GM23338 (cell line): ENCODE measurements around the gene MYT1. TPM values are rescaled to one million over a fixed set of nuclear protein-coding genes. Genes with fewer than 3 reads are reported as not detected.

Experiments used
- ATAC-seq: fragments of 200-7000 bp; cut with Tn5 transposase; 3 replicates; pipeline ENCODE4 v1.9.1; 2020
- DNase-seq: peaks from one replicate; pipeline ENCODE4 v3.0.0-alpha.2; 2015; ENCODE audit warnings: low spot score
- H2AFZ ChIP-seq: fragments of 200-600 bp; sonication (generic); 2 replicates; pipeline ENCODE4 v1.8.0; 2016; ENCODE audit warnings: antibody characterized with exemption, mild to moderate bottlenecking, moderate library complexity
- H3F3A ChIP-seq: fragments of 200-600 bp; sonication (generic); replicated peaks from 2 replicates; pipeline ENCODE4 v1.8.0; 2017; ENCODE audit warnings: antibody characterized with exemption, mixed run types, low read depth
- H3K27ac ChIP-seq: fragments of 200-600 bp; sonication (generic); 2 replicates; pipeline ENCODE4 v1.6.1; 2016; ENCODE audit warnings: low read depth
- H3K27me3 ChIP-seq: fragments of 200-600 bp; sonication (generic); 2 replicates; pipeline ENCODE4 v1.8.0; 2016; ENCODE audit warnings: mild to moderate bottlenecking, mixed run types, moderate library complexity; ENCODE audit not compliant: insufficient read depth
- H3K36me3 ChIP-seq: fragments of 200-600 bp; sonication (generic); 2 replicates; pipeline ENCODE4 v1.8.0; 2016; ENCODE audit warnings: mild to moderate bottlenecking; ENCODE audit not compliant: insufficient read depth
- H3K4me1 ChIP-seq: fragments of 200-600 bp; sonication (generic); 2 replicates; pipeline ENCODE4 v1.8.0; 2016; ENCODE audit warnings: mild to moderate bottlenecking, moderate library complexity; ENCODE audit not compliant: insufficient read depth
- H3K4me2 ChIP-seq: fragments of 200-600 bp; sonication (generic); 2 replicates; pipeline ENCODE4 v1.7.1; 2017; ENCODE audit warnings: mixed run types
- H3K4me3 ChIP-seq: fragments of 200-600 bp; sonication (generic); 2 replicates; pipeline ENCODE4 v1.6.1; 2016; ENCODE audit warnings: mixed run types
- H3K79me2 ChIP-seq: fragments of 200-600 bp; sonication (generic); replicated peaks from 2 replicates; pipeline ENCODE4 v1.8.0; 2017; ENCODE audit warnings: mild to moderate bottlenecking; ENCODE audit not compliant: insufficient read depth
- H3K9me2 ChIP-seq: fragments of 200-600 bp; sonication (generic); 2 replicates; pipeline ENCODE4 v1.8.0; 2017; ENCODE audit not compliant: insufficient read depth
- H4K20me1 ChIP-seq: fragments of 200-600 bp; sonication (generic); replicated peaks from 2 replicates; pipeline ENCODE4 v1.8.0; 2017; ENCODE audit warnings: mild to moderate bottlenecking; ENCODE audit not compliant: insufficient read depth
- H3K27ac Mint-ChIP-seq: 2 replicates; pipeline ENCODE4 v1.8.0; 2020; ENCODE audit warnings: inconsistent platforms, mild to moderate bottlenecking, moderate library complexity, mixed read lengths
- H3K27me3 Mint-ChIP-seq: 3 replicates; pipeline ENCODE4 v1.8.0; 2022; ENCODE audit warnings: low read depth, mild to moderate bottlenecking, moderate library complexity, mixed read lengths, inconsistent platforms; ENCODE audit not compliant: insufficient read depth, poor library complexity
- H3K36me3 Mint-ChIP-seq: 3 replicates; pipeline ENCODE4 v1.8.0; 2021; ENCODE audit warnings: low read depth, mild to moderate bottlenecking, inconsistent platforms, moderate library complexity, mixed read lengths
- H3K4me1 Mint-ChIP-seq: 3 replicates; pipeline ENCODE4 v1.8.0; 2020; ENCODE audit warnings: mild to moderate bottlenecking, inconsistent platforms, mixed read lengths
- H3K4me3 Mint-ChIP-seq: 3 replicates; pipeline ENCODE4 v1.8.0; 2021; ENCODE audit warnings: moderate library complexity, mild to moderate bottlenecking, inconsistent platforms, mixed read lengths
- H3K9me3 Mint-ChIP-seq: 3 replicates; pipeline ENCODE4 v1.8.0; 2020; ENCODE audit warnings: moderate library complexity, mild to moderate bottlenecking, inconsistent platforms, mixed read lengths
- CREB1 ChIP-seq: fragments of 250-450 bp; sonication (Bioruptor Pico); IDR thresholded peaks from 2 replicates; pipeline ENCODE4 v1.5.0; 2020; ENCODE audit warnings: low read depth, mild to moderate bottlenecking, moderate library complexity
- EZH2 ChIP-seq: fragments of 200-600 bp; sonication (generic); IDR thresholded peaks from one replicate; pipeline ENCODE4 v1.8.0; 2017; ENCODE audit warnings: antibody characterized with exemption, mild to moderate bottlenecking, low read depth; ENCODE audit not compliant: unreplicated experiment
- EZH2phosphoT487 ChIP-seq: fragments of 200-600 bp; sonication (generic); IDR thresholded peaks from one replicate; pipeline ENCODE4 v1.8.1; 2018; ENCODE audit warnings: antibody characterized with exemption; ENCODE audit not compliant: unreplicated experiment
- JUNB ChIP-seq: IDR thresholded peaks from one replicate; pipeline ENCODE4 v1.6.1; 2016; ENCODE audit warnings: antibody characterized with exemption; ENCODE audit not compliant: unreplicated experiment
- NANOG ChIP-seq: IDR thresholded peaks from 2 replicates; pipeline ENCODE4 v1.6.1; 2016; ENCODE audit warnings: antibody characterized with exemption, borderline replicate concordance
- POLR2AphosphoS5 ChIP-seq: IDR thresholded peaks from 2 replicates; pipeline ENCODE4 v1.6.1; 2016; ENCODE audit warnings: antibody characterized with exemption, low read depth
- STAT1 ChIP-seq: IDR thresholded peaks from one replicate; pipeline ENCODE4 v1.6.1; 2016; ENCODE audit warnings: antibody characterized with exemption; ENCODE audit not compliant: unreplicated experiment
- ZNF114 ChIP-seq: fragments of 250-450 bp; sonication (Bioruptor Pico); IDR thresholded peaks from 2 replicates; pipeline ENCODE4 v1.5.0; 2020; ENCODE audit warnings: mild to moderate bottlenecking, moderate library complexity
- ZNF331 ChIP-seq: fragments of 250-450 bp; sonication (Bioruptor Pico); IDR thresholded peaks from 2 replicates; pipeline ENCODE4 v1.5.0; 2020; ENCODE audit warnings: low read depth, mild to moderate bottlenecking, moderate library complexity
- polyA plus RNA-seq: library from polyadenylated mRNA; unstranded; fragments of >200 nt; fragmentation: Nextera tagmentation; extraction: Ambion mirVana; gene quantifications from 2 replicates; pipeline ENCODE4 v1.2.1, GENCODE V29; 2016
- total RNA-seq: library from RNA; depleted of rRNA; stranded (reverse); fragments of >200 nt; shearing (Covaris generic); gene quantifications from 2 replicates; pipeline ENCODE4 v1.2.3, GENCODE V29; 2014
- TF ChIP-seq, protein P1 (sequence below): IDR thresholded peaks from 2 replicates; pipeline ENCODE4 v1.6.1; 2016; ENCODE audit warnings: antibody characterized with exemption
- TF ChIP-seq, protein P2 (sequence below), 2 experiments: fragments of 200-600 bp in 1 of 2; sonication (generic) in 1 of 2; conservative IDR thresholded peaks; 2 replicates each; pipeline versions ENCODE4 v1.5.1 to v1.6.1; 2016 to 2017; ENCODE audit warnings: antibody characterized with exemption in 2 of 2, low read depth in 2 of 2, mild to moderate bottlenecking in 2 of 2, moderate library complexity in 1 of 2
- TF ChIP-seq, protein P3 (sequence below): IDR thresholded peaks from one replicate; pipeline ENCODE4 v1.6.1; 2018; ENCODE audit warnings: antibody characterized with exemption; ENCODE audit not compliant: unreplicated experiment
- TF ChIP-seq, protein P4 (sequence below): fragments of 250-450 bp; sonication (Bioruptor Pico); IDR thresholded peaks from 2 replicates; pipeline ENCODE4 v1.5.0; 2020; ENCODE audit warnings: mild to moderate bottlenecking, moderate library complexity

Gene MYT1
- total and polyA plus RNA-seq, 2 experiments from 2014 or later, result 0.83 to 1.6 TPM

DNA sequence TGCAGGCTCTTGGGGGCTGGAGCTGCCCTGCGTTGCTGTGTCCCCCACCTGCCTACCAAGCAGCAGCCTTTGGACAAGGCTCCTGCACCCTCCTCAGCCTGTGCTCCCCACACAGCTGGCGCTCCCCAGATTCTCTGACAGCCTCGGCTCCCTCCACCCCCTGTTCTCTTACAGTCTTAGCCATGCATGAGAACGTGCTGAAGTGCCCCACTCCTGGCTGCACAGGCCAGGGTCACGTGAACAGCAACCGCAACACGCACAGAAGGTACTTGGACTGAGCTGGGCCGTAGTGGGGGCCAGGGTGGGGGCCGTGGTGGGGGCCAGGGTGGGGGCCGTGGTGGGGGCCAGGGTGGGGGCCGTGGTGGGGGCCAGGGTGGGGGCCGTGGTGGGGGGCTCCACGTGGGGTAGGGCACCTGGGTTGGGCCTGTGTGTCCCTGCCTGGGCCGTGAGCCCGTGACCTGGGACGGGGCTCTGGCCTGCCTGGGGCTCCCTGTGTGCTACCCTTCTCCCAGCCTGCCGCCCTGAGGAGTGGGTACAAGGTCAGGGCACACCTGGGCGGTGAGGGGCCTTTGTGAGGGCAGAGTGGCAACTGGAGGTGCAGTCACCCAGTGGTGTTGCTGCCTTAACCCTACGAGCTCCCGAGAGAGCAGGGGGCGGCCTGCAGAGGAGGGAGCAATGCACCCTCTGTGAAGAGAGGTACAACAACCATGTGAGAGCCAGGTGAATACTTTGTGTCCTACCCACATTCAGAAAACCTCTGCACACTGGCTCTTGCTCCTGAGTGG, 47.8 kb downstream of the MYT1 start:
- no peaks in the 10 kb centered on the region for H3F3A ChIP-seq
- no peaks in the 10 kb centered on the region for H3K27me3 ChIP-seq
- Mint-ChIP-seq H3K4me3 (no peak overlapping the region), H3K27ac (no peak overlapping the region), H3K9me3 (no peaks in the 10 kb centered on the region), H3K4me1 (peaks cover 8% of the 10 kb centered on the region; the same call in 2 of the 3 replicates), H3K36me3 (no peaks in the 10 kb centered on the region), H3K27me3 (no peaks in the 10 kb centered on the region)
- H3K9me2 ChIP-seq, result no peaks in the 10 kb centered on the region
- TF ChIP-seq POLR2AphosphoS5 (no peak), CREB1 (CRISPR knock-in tag) (no peak), NANOG (no peak), EZH2phosphoT487 (no peak), JUNB (no peak), STAT1 (no peak), ZNF114 (no peak), ZNF331 (CRISPR knock-in tag) (no peak), EZH2 (no peak)
- TF ChIP-seq, protein P1, sequence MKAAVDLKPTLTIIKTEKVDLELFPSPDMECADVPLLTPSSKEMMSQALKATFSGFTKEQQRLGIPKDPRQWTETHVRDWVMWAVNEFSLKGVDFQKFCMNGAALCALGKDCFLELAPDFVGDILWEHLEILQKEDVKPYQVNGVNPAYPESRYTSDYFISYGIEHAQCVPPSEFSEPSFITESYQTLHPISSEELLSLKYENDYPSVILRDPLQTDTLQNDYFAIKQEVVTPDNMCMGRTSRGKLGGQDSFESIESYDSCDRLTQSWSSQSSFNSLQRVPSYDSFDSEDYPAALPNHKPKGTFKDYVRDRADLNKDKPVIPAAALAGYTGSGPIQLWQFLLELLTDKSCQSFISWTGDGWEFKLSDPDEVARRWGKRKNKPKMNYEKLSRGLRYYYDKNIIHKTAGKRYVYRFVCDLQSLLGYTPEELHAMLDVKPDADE, result no peak
- TF ChIP-seq, protein P2, sequence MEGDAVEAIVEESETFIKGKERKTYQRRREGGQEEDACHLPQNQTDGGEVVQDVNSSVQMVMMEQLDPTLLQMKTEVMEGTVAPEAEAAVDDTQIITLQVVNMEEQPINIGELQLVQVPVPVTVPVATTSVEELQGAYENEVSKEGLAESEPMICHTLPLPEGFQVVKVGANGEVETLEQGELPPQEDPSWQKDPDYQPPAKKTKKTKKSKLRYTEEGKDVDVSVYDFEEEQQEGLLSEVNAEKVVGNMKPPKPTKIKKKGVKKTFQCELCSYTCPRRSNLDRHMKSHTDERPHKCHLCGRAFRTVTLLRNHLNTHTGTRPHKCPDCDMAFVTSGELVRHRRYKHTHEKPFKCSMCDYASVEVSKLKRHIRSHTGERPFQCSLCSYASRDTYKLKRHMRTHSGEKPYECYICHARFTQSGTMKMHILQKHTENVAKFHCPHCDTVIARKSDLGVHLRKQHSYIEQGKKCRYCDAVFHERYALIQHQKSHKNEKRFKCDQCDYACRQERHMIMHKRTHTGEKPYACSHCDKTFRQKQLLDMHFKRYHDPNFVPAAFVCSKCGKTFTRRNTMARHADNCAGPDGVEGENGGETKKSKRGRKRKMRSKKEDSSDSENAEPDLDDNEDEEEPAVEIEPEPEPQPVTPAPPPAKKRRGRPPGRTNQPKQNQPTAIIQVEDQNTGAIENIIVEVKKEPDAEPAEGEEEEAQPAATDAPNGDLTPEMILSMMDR (conservative IDR thresholded peaks at IDR 0.05; ENCODE audit: low read depth in 2 of 2), result no peak
- TF ChIP-seq, protein P3, sequence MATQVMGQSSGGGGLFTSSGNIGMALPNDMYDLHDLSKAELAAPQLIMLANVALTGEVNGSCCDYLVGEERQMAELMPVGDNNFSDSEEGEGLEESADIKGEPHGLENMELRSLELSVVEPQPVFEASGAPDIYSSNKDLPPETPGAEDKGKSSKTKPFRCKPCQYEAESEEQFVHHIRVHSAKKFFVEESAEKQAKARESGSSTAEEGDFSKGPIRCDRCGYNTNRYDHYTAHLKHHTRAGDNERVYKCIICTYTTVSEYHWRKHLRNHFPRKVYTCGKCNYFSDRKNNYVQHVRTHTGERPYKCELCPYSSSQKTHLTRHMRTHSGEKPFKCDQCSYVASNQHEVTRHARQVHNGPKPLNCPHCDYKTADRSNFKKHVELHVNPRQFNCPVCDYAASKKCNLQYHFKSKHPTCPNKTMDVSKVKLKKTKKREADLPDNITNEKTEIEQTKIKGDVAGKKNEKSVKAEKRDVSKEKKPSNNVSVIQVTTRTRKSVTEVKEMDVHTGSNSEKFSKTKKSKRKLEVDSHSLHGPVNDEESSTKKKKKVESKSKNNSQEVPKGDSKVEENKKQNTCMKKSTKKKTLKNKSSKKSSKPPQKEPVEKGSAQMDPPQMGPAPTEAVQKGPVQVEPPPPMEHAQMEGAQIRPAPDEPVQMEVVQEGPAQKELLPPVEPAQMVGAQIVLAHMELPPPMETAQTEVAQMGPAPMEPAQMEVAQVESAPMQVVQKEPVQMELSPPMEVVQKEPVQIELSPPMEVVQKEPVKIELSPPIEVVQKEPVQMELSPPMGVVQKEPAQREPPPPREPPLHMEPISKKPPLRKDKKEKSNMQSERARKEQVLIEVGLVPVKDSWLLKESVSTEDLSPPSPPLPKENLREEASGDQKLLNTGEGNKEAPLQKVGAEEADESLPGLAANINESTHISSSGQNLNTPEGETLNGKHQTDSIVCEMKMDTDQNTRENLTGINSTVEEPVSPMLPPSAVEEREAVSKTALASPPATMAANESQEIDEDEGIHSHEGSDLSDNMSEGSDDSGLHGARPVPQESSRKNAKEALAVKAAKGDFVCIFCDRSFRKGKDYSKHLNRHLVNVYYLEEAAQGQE, result no peak
- TF ChIP-seq, protein P4, sequence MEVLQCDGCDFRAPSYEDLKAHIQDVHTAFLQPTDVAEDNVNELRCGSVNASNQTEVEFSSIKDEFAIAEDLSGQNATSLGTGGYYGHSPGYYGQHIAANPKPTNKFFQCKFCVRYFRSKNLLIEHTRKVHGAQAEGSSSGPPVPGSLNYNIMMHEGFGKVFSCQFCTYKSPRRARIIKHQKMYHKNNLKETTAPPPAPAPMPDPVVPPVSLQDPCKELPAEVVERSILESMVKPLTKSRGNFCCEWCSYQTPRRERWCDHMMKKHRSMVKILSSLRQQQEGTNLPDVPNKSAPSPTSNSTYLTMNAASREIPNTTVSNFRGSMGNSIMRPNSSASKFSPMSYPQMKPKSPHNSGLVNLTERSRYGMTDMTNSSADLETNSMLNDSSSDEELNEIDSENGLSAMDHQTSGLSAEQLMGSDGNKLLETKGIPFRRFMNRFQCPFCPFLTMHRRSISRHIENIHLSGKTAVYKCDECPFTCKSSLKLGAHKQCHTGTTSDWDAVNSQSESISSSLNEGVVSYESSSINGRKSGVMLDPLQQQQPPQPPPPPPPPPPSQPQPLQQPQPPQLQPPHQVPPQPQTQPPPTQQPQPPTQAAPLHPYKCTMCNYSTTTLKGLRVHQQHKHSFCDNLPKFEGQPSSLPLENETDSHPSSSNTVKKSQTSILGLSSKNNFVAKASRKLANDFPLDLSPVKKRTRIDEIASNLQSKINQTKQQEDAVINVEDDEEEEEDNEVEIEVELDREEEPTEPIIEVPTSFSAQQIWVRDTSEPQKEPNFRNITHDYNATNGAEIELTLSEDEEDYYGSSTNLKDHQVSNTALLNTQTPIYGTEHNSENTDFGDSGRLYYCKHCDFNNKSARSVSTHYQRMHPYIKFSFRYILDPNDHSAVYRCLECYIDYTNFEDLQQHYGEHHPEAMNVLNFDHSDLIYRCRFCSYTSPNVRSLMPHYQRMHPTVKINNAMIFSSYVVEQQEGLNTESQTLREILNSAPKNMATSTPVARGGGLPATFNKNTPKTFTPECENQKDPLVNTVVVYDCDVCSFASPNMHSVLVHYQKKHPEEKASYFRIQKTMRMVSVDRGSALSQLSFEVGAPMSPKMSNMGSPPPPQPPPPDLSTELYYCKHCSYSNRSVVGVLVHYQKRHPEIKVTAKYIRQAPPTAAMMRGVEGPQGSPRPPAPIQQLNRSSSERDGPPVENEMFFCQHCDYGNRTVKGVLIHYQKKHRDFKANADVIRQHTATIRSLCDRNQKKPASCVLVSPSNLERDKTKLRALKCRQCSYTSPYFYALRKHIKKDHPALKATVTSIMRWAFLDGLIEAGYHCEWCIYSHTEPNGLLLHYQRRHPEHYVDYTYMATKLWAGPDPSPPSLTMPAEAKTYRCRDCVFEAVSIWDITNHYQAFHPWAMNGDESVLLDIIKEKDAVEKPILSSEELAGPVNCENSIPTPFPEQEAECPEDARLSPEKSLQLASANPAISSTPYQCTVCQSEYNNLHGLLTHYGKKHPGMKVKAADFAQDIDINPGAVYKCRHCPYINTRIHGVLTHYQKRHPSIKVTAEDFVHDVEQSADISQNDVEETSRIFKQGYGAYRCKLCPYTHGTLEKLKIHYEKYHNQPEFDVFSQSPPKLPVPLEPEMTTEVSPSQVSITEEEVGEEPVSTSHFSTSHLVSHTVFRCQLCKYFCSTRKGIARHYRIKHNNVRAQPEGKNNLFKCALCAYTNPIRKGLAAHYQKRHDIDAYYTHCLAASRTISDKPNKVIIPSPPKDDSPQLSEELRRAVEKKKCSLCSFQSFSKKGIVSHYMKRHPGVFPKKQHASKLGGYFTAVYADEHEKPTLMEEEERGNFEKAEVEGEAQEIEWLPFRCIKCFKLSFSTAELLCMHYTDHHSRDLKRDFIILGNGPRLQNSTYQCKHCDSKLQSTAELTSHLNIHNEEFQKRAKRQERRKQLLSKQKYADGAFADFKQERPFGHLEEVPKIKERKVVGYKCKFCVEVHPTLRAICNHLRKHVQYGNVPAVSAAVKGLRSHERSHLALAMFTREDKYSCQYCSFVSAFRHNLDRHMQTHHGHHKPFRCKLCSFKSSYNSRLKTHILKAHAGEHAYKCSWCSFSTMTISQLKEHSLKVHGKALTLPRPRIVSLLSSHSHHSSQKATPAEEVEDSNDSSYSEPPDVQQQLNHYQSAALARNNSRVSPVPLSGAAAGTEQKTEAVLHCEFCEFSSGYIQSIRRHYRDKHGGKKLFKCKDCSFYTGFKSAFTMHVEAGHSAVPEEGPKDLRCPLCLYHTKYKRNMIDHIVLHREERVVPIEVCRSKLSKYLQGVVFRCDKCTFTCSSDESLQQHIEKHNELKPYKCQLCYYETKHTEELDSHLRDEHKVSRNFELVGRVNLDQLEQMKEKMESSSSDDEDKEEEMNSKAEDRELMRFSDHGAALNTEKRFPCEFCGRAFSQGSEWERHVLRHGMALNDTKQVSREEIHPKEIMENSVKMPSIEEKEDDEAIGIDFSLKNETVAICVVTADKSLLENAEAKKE (CRISPR knock-in tag), result no peak
- no peaks in the 10 kb centered on the region for H3K79me2 ChIP-seq
- ATAC-seq, result peak; percentile 16; the same call in 2 of the 3 replicates
- no peaks in the 10 kb centered on the region for H3K36me3 ChIP-seq
- H3K4me2 ChIP-seq, result no peak overlapping the region
- H4K20me1 ChIP-seq, result no peaks in the 10 kb centered on the region
- no peak overlapping the region for H2AFZ ChIP-seq
- no peaks in the 10 kb centered on the region for H3K4me1 ChIP-seq
- H3K27ac ChIP-seq, result no peak overlapping the region
- H3K4me3 ChIP-seq, result no peak overlapping the region
- no peak for DNase-seq
